Measurements from ENCODE around the gene CCDC136.

The CCDC136 gene

GRCh38 chr7:128793181-128793547, 1.4 kb downstream of the CCDC136 start:
- no peak for DNase-seq (ENCODE audit: low read depth, low spot score)
- TF ChIP-seq POLR2AphosphoS5 (IDR thresholded peaks at IDR 0.05; ENCODE audit: borderline replicate concordance, low read depth, low read length) (no peak), FOXP2 (optimal IDR thresholded peaks at IDR 0.05; ENCODE audit: control extremely low read depth, extremely low read length, insufficient read depth) (no peak), EZH2 (IDR thresholded peaks at IDR 0.05) (no peak)
- H3K36me3 ChIP-seq (ENCODE audit: insufficient read depth, low read length) = no peaks in the 10 kb centered on the region
- no peak overlapping the region for H3K4me3 ChIP-seq
- H3K9ac ChIP-seq (ENCODE audit: insufficient read length) = no peak overlapping the region
- no peak overlapping the region for H3K27ac ChIP-seq
- H3K9me3 ChIP-seq (ENCODE audit: low read depth, low read length) = no peaks in the 10 kb centered on the region

GRCh38 chr7:128794020-128794419, 2.3 kb downstream of the CCDC136 start:
- no peak overlapping the region for H3K4me3 ChIP-seq
- no peaks in the 10 kb centered on the region for H3K36me3 ChIP-seq (ENCODE audit: insufficient read depth, low read length)
- H3K9me3 ChIP-seq (ENCODE audit: low read depth, low read length) = no peaks in the 10 kb centered on the region
- H3K9ac ChIP-seq (ENCODE audit: insufficient read length) = no peak overlapping the region
- no peak overlapping the region for H3K27ac ChIP-seq
- DNase-seq (ENCODE audit: low read depth, low spot score) = no peak
- TF ChIP-seq FOXP2 (optimal IDR thresholded peaks at IDR 0.05; ENCODE audit: control extremely low read depth, extremely low read length, insufficient read depth) = no peak
- no peak for TF ChIP-seq EZH2 (IDR thresholded peaks at IDR 0.05)
- no peak for TF ChIP-seq POLR2AphosphoS5 (IDR thresholded peaks at IDR 0.05; ENCODE audit: borderline replicate concordance, low read depth, low read length)

GRCh38 chr7:128794436-128794835, 2.7 kb downstream of the CCDC136 start:
- no peaks in the 10 kb centered on the region for H3K9me3 ChIP-seq (ENCODE audit: low read depth, low read length)
- TF ChIP-seq FOXP2 (optimal IDR thresholded peaks at IDR 0.05; ENCODE audit: control extremely low read depth, extremely low read length, insufficient read depth) (no peak), POLR2AphosphoS5 (IDR thresholded peaks at IDR 0.05; ENCODE audit: borderline replicate concordance, low read depth, low read length) (no peak), EZH2 (IDR thresholded peaks at IDR 0.05) (no peak)
- H3K9ac ChIP-seq (ENCODE audit: insufficient read length) = no peak overlapping the region
- no peak for DNase-seq (ENCODE audit: low read depth, low spot score)
- H3K4me3 ChIP-seq = no peak overlapping the region
- no peak overlapping the region for H3K27ac ChIP-seq
- no peaks in the 10 kb centered on the region for H3K36me3 ChIP-seq (ENCODE audit: insufficient read depth, low read length)

- H3K9ac ChIP-seq (ENCODE audit: insufficient read length) = no peak overlapping the region
- no peaks in the 10 kb centered on the region for H3K36me3 ChIP-seq (ENCODE audit: insufficient read depth, low read length)
- H3K9me3 ChIP-seq (ENCODE audit: low read depth, low read length) = no peaks in the 10 kb centered on the region
- no peak overlapping the region for H3K4me3 ChIP-seq
- no peak for DNase-seq (ENCODE audit: low read depth, low spot score)
- TF ChIP-seq POLR2AphosphoS5 (IDR thresholded peaks at IDR 0.05; ENCODE audit: borderline replicate concordance, low read depth, low read length) (no peak), FOXP2 (optimal IDR thresholded peaks at IDR 0.05; ENCODE audit: control extremely low read depth, extremely low read length, insufficient read depth) (no peak), EZH2 (IDR thresholded peaks at IDR 0.05) (no peak)
- no peak overlapping the region for H3K27ac ChIP-seq
These were observed 3.4 kb downstream of the CCDC136 start for GRCh38 chr7:128795129-128795528.

GRCh38 chr7:128796327-128796726, 4.6 kb downstream of the CCDC136 start:
- Histone ChIP-seq H3K4me3 (no peak overlapping the region), H3K36me3 (ENCODE audit: insufficient read depth, low read length) (no peaks in the 10 kb centered on the region), H3K9ac (ENCODE audit: insufficient read length) (no peak overlapping the region), H3K9me3 (ENCODE audit: low read depth, low read length) (no peaks in the 10 kb centered on the region), H3K27ac (no peak overlapping the region)
- DNase-seq (ENCODE audit: low read depth, low spot score) = no peak
- TF ChIP-seq FOXP2 (optimal IDR thresholded peaks at IDR 0.05; ENCODE audit: control extremely low read depth, extremely low read length, insufficient read depth) (no peak), EZH2 (IDR thresholded peaks at IDR 0.05) (no peak), POLR2AphosphoS5 (IDR thresholded peaks at IDR 0.05; ENCODE audit: borderline replicate concordance, low read depth, low read length) (no peak)

GRCh38 chr7:128799451-128799850, 7.7 kb downstream of the CCDC136 start:
- no peaks in the 10 kb centered on the region for H3K9me3 ChIP-seq (ENCODE audit: low read depth, low read length)
- H3K36me3 ChIP-seq (ENCODE audit: insufficient read depth, low read length) = no peaks in the 10 kb centered on the region
- no peak for DNase-seq (ENCODE audit: low read depth, low spot score)
- TF ChIP-seq FOXP2 (optimal IDR thresholded peaks at IDR 0.05; ENCODE audit: control extremely low read depth, extremely low read length, insufficient read depth) (no peak), EZH2 (IDR thresholded peaks at IDR 0.05) (no peak), POLR2AphosphoS5 (IDR thresholded peaks at IDR 0.05; ENCODE audit: borderline replicate concordance, low read depth, low read length) (no peak)
- H3K4me3 ChIP-seq = no peak overlapping the region
- no peak overlapping the region for H3K9ac ChIP-seq (ENCODE audit: insufficient read length)
- no peak overlapping the region for H3K27ac ChIP-seq

GRCh38 chr7:128800567-128800966, 8.8 kb downstream of the CCDC136 start:
- DNase-seq (ENCODE audit: low read depth, low spot score) = no peak
- H3K27ac ChIP-seq = no peak overlapping the region
- no peaks in the 10 kb centered on the region for H3K36me3 ChIP-seq (ENCODE audit: insufficient read depth, low read length)
- no peak overlapping the region for H3K9ac ChIP-seq (ENCODE audit: insufficient read length)
- H3K4me3 ChIP-seq = no peak overlapping the region
- no peak for TF ChIP-seq POLR2AphosphoS5 (IDR thresholded peaks at IDR 0.05; ENCODE audit: borderline replicate concordance, low read depth, low read length)
- TF ChIP-seq FOXP2 (optimal IDR thresholded peaks at IDR 0.05; ENCODE audit: control extremely low read depth, extremely low read length, insufficient read depth) = no peak
- no peak for TF ChIP-seq EZH2 (IDR thresholded peaks at IDR 0.05)
- no peaks in the 10 kb centered on the region for H3K9me3 ChIP-seq (ENCODE audit: low read depth, low read length)

GRCh38 chr7:128801003-128801402, 9.2 kb downstream of the CCDC136 start:
- Histone ChIP-seq H3K9me3 (ENCODE audit: low read depth, low read length) (no peaks in the 10 kb centered on the region), H3K9ac (ENCODE audit: insufficient read length) (no peak overlapping the region), H3K4me3 (no peak overlapping the region), H3K36me3 (ENCODE audit: insufficient read depth, low read length) (no peaks in the 10 kb centered on the region), H3K27ac (no peak overlapping the region)
- no peak for DNase-seq (ENCODE audit: low read depth, low spot score)
- no peak for TF ChIP-seq EZH2 (IDR thresholded peaks at IDR 0.05)
- no peak for TF ChIP-seq POLR2AphosphoS5 (IDR thresholded peaks at IDR 0.05; ENCODE audit: borderline replicate concordance, low read depth, low read length)
- no peak for TF ChIP-seq FOXP2 (optimal IDR thresholded peaks at IDR 0.05; ENCODE audit: control extremely low read depth, extremely low read length, insufficient read depth)

GRCh38 chr7:128801667-128802418, 10.1 kb downstream of the CCDC136 start:
- H3K36me3 ChIP-seq (ENCODE audit: insufficient read depth, low read length) = no peaks in the 10 kb centered on the region
- no peak overlapping the region for H3K9ac ChIP-seq (ENCODE audit: insufficient read length)
- no peak overlapping the region for H3K4me3 ChIP-seq
- TF ChIP-seq POLR2AphosphoS5 (IDR thresholded peaks at IDR 0.05; ENCODE audit: borderline replicate concordance, low read depth, low read length) (no peak), EZH2 (IDR thresholded peaks at IDR 0.05) (no peak), FOXP2 (optimal IDR thresholded peaks at IDR 0.05; ENCODE audit: control extremely low read depth, extremely low read length, insufficient read depth) (no peak)
- no peak overlapping the region for H3K27ac ChIP-seq
- DNase-seq (ENCODE audit: low read depth, low spot score) = no peak
- H3K9me3 ChIP-seq (ENCODE audit: low read depth, low read length) = no peaks in the 10 kb centered on the region

All from SK-N-MC (cell line).